NCI-H82 (cell line): Measurements from ENCODE around the gene RHOF.
"Not testable (repeated sequence)": the region's sequence is repeated elsewhere in the genome, so short reads cannot be mapped to it uniquely, and the experiment has no call there.

Experiments
- DNase-seq: peaks from one replicate; lab custom pipeline; 2025; lab: John Stamatoyannopoulos, UW

RHOF gene

DNA sequence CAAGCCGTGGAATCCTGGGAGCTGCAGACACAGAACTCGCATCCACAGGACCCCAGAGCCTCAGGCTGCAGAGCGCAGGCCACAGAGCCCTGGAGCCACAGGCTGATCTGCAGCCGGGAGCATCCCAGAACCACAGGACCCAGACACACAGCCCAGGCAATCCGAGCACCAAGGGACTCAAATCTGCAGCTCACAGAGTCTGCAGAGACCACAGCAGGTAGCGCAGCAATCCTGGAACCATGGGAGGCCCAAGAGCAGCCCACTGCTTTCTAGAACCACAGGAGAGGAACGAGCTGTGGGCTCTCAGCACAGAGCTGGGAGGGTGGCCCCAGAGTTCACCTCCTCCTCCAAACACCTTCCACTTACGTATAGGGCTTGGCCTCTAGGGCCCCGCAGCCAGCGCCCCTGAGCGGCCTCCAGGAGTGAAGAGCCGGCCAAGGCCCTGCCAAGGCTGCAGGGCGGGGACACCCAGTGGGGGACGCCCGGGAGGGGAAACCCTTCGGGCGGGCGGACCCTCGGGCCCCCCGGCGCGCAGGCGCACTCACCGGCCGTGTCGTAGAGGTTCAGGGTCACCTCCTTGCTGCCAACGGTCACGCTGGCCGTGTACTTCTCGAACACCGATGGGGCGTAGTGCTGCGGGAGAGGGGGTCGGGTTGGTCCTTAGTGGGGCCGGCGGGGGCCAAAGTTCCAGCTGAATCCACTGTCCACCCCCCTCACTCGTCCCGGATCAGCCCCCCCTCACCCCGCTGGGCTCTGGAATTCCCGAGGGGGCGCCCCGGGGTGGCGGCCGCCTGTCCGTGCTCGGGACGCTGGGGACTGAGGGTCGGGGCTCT, 665 bp downstream of the RHOF start:
- no peak for DNase-seq

GRCh38 chr12:121791671-121792551, 1.6 kb downstream of the RHOF start:
- no peak for DNase-seq

DNA sequence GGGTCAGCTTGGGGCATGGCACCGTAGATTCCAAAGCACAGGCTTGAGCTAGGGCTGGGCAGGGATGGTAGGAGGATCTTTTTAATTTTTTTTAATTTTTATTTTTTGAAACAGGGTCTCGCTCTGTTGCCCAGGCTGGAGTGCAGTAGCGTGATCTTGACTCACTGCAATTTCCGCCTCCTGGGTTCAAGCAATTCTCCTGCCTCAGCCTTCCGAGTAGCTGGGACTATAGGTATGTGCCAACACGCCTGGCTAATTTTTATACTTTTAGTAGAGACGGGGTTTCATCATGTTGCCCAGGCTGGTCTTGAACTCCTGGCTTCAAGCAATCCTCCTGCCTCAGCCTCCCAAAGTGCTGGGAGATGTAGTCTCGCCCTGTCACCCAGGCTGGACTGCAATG, 2.7 kb downstream of the RHOF start:
- DNase-seq = not testable (repeated sequence)

DNA sequence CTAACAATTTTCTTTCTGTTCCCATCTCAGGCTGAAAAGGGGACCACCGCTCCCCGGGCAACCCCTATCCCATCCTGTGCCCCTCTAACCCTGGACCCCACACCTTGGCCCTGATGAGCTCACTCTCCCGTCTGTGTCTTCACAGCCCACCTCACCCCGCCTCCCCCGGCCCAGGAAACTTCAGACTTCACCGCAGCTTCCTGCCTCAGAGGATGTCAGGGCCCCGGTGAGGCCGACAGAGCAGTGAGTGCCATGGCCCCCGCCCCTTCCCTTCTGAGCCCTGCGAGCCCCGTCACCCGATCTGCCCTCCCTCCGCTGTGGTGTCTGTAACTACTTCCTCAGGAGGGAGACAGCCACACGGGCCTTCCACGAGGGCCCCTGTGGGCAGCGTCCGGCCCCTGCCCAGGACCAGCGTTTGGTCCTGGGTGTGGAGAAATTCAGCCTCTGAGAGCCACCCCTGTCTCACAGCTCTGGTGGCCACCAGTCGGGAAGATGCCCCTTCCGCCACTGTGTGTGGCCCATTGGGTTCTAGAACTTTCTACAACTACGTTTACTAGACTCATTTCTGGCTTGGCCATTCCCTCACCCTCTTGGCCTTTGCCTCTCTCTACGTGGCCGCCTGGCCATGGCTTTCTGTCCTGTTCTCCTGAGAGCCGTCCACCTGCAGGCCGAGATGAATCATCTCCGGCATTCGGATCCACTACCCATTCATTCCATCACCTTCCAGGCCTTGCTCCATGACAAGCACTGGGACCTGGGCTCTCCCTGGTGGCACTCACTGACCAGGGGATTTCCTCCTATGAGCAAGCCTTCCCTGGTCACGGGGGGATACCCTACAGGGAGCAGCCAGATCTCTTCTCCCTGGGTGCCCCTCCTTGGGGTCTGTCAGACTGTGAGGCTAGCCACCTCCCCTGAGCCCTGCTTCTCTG, 3.4 kb downstream of the RHOF start:
- no peak for DNase-seq

- DNase-seq = no peak
Measured at GRCh38 chr12:121789233-121789781, 4.2 kb downstream of the RHOF start.

DNA sequence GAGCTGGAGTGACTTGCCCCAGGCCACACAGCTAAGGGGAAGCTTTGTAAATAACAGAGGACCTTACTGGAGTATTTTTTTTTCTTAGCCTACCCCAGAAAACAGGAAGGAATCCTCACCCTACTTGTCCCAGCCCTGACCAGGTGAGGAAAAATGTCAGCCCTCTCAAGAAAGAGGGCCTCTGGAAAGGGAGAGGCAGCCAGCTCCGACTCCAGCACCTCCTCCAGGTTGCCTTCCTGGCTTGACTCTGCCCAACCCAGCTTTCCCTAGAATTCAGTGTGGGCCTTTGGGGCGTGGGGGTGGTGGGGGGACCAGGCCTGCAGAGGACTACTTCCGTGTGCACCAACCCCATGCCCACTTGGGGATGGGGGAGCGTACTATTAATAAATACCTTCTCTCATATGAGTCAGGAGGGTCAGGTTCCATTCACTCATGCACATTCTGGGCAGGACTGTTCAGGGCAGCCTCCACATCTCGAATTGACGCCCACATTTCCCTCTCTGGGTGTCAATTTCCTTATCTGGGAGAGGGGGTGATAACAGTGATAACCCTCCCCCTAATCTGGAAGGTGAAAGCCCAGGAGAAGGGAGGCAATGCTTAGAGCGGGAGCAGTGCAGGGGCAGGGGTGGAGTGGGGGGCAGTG, 5.2 kb downstream of the RHOF start:
- no peak for DNase-seq

DNA sequence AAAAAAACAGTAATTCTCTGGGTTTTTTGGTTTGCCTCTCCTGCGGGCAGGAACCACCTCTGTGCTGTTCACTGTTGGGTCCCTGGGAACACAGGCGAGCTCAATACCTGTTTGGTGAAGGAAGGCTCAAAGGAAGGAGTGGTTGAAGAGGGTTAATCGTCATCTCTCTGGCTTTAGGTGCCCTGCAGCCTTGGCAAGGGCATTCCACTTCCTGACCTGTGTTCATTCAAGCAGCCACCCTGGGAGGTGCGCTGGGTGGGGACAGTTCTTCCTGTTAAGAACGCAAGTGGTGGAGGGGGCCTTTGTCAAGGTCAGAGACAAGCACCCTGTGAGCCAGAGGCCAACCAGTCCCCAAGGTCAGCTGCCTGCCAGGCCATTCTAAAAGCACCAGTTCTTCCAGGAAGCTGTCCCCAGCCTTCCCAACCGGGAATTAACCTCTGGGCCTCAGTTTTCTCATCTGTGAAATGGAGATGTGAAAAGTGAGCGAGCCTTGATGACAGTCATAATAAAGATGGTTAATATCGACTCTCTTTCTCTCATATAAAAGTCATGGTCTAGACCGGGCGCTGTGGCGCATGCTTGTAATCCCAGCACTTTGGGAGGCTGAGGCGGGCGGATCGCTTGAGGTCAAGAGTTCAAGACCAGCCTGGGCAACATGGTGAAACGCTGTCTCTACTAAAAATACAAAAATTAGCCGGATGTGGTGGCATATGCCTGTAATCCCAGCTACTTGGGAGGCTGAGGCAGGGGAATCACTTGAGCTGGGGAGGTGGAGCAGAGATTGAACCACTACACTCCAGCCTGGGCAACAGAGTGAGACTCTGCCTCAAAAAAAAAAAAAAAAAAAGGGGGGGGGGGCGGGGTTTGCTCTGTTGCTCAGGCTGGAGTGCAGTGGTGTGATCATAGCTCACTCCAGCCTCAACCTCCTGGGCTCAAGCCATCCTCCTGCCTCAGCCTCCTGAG, 6.1 kb downstream of the RHOF start:
- no peak for DNase-seq

- DNase-seq = no peak
Measured at GRCh38 chr12:121786440-121786825, 7.1 kb downstream of the RHOF start.

GRCh38 chr12:121784460-121784859, 9.0 kb downstream of the RHOF start:
- no peak for DNase-seq

- no peak for DNase-seq
Measured at GRCh38 chr12:121783766-121784165, 9.7 kb downstream of the RHOF start.

DNA sequence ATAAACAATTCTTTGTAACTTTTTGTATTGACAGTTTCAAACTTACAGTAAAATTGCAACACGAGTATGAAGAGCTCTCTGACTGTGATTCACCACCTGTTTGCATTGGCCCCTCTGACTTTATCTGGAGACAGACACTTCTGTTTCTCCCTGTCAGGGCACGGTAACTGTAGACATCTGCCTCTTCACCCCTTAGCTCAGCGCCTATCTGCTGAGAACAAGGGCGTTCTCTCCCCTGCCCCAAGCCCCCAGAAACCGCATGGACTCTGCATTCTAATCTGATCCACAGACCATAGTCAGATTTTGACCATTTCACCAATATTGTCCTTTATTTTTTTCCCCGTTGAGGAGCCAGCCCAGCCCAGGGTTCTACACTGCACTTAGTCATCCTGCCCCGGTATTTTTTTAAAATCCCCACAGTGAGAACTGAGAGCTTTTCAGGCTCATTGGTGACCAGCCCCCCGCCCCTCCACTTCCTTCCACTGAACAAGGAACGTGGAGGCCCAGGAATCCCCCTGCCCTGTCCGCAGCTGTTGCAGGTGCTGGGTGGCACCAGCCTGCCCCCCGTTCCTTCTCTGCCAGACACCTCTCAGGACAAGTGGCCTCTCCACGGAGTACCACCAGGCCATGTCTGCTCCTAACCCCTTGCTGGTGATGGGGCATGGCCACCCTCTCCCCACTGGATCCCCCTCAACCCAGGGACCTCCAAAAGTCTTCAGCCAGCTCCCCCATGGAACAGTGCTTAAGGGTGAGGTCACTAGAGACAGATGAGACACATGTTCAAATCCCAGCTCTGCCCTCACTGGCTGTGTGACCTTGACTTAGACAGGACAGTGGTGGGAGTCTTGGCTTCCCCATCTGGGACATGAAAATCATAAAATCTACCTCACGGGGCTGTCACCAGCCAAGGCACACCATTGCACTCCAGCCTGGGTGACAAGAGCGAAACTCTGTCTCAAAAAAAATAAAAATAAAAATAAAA, 11.2 kb downstream of the RHOF start:
- peak; percentile 82 for DNase-seq

DNA sequence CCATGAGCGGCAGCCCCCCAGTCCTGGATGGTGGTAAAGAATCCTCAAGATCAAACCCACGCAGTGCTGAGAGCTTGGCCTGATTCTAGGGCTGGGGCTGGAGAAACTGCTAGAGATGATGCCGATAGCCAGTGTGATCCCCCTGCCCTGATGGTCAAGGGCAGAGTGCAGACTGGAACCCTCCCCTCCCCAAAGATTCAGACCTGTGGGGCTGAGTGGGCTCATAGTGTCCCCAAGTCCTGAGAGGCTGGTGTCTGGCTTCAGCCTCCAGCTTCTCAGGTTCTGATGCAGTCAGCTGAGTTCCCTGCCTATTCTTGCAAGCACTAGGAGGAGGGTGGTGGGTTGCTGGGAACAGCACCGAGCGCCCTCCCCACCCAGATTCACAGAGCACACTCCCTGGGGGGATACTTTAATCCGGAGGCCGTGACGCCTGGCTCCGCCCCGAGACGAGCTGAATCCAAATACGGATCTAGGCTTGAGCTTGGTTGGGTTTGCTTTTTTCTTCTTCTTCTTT, 11.9 kb downstream of the RHOF start:
- peak; percentile 90 for DNase-seq

DNA sequence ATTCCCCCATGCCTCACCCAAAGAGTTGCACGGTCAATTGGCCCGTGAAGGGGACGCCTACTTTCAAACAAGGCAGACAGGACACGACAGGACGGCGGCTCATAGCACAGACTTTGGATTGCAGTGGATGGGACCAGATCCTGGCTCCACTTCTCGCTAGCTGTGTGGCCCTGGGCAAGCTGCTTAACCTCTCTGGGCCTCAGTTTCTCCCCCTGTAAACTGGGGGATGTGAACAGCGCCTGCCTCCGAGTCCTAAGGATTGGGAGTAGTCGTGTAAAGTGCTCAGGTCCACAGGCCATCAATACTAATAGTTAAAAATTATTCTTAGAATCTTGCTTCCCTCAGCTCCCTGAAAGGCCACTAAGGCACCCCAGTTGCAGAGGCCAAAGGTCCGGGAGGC, 13.1 kb downstream of the RHOF start:
- no peak for DNase-seq

- no peak for DNase-seq
Measured at GRCh38 chr12:121779422-121779895, 14.0 kb downstream of the RHOF start.

DNA sequence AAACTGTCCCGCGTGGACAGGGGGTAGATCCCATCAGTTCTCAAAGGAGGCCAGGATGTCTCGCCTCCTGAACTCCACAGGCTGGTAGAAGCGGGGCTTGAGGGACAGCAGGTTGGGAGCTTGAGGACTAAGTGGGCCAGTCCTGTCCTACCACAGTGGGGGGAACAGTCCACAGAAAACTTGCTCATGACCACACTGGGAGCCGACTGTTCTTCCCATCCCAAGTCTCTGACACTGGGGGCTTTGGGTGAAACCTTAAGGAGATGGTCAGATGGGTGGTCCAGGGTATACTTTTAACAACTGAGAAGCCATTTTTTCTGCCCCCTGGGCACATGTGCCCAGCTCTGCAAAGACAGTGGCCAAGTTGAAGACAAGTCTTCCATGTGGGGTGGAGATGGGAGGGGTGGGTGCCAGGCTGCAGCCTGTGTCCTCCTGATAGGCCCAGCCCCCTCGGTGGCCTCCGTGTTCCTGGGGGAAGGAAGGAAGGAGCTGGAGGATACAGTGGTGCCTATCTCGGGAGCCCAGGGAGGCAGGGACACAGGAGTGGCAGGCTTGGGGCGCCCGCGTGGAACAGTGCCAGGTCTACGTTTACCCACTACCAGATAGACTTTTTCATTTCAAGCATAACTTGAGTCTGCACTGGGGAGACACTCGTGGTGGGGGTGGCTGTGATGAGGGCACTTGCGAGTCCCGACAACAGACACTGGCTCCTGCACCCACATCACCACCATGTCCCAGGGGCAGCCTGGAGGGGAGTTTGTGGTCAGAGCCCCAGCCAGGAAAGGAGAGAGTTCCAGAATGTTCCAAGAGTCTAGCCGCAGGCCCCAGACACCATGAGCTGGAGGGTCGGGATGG, 14.7 kb downstream of the RHOF start:
- no peak for DNase-seq

DNA sequence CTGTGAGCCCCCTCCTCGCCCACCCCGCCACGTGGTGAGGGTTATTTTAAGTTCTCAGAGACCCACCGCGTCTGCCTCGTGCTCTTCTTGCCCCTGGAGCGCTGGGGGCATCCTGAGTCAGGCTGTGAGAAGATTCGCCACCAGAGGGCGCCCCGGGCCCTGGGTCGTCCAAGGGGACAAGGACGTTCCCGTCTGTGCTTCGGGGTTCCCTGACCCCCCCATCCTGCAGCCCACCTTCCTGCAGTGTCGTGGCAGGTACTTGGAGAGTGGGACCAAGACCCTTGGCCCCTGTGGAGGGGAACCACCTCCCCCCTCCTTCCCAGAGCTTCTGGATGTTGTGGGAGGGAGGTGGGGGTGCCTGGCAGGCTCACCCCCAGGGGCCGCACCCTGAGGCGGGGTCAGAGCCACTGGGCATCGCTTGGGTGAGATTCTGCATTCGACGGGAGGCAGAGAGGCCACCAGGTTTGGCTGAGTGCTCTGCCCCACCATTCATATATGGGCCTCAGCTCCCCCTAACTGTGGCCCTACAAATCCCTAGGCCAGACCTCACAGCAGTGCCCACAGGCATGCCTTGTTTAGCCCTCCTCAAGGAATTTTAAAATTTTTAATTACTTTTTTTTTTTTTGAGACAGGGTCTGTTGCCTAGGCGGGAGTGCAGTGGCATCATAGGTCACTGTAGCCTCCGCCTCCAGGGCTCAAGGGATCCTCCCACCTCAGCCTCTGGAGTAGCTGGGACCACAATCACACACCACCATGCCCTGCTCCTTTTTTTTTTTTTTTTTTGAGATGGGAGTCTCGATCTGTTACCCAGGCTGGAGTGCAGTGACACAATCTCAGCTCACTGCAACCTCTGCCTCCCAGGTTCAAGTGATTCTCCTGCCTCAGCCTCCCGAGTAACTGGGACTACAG, 17.0 kb downstream of the RHOF start:
- peak; percentile 81 for DNase-seq
